H1 (cell line): ENCODE results near the gene GABBR1. TPM values are rescaled to one million over a fixed set of nuclear protein-coding genes. Genes with fewer than 3 reads are reported as not detected.

Experiments
- CBX8 ChIP-seq: fragments of 300-800, 300-1000 bp; sonication (generic); IDR thresholded peaks from 2 replicates; pipeline ENCODE4 v1.7.1; 2016; ENCODE audit warnings: low read depth, low read length, borderline replicate concordance
- EP300 ChIP-seq, 2 experiments: IDR thresholded peaks; 1 replicate in 1 of 2; 2 replicates in 1 of 2; pipeline ENCODE4 v1.6.1; 2011 to 2012; ENCODE audit warnings: low read depth in 2 of 2, low read length in 2 of 2, mild to moderate bottlenecking in 2 of 2, borderline replicate concordance in 1 of 2, inconsistent platforms in 1 of 2, moderate library complexity in 1 of 2
- POLR2A ChIP-seq, 2 experiments: IDR thresholded peaks; 1 replicate in 1 of 2; 2 replicates in 1 of 2; pipeline ENCODE4 v1.6.1; 2011; ENCODE audit warnings: low read depth in 2 of 2, low read length in 2 of 2, mild to moderate bottlenecking in 2 of 2; ENCODE audit errors: control extremely low read depth in 1 of 2
- POLR2AphosphoS5 ChIP-seq: IDR thresholded peaks from 2 replicates; pipeline ENCODE4 v1.6.1; 2011; ENCODE audit warnings: low read depth, low read length
- POU5F1 ChIP-seq: IDR thresholded peaks from 2 replicates; pipeline ENCODE4 v1.6.1; 2011; ENCODE audit warnings: low read depth, mild to moderate bottlenecking, low read length, moderate library complexity
- RXRA ChIP-seq: IDR thresholded peaks from 2 replicates; pipeline ENCODE4 v1.6.1; 2011; ENCODE audit warnings: low read depth, mild to moderate bottlenecking, low read length, moderate library complexity; ENCODE audit not compliant: insufficient read depth
- SRF ChIP-seq: IDR thresholded peaks from 2 replicates; pipeline ENCODE4 v1.6.1; 2011; ENCODE audit warnings: mild to moderate bottlenecking, low read depth, low read length, moderate library complexity
- TBP ChIP-seq: IDR thresholded peaks from 2 replicates; pipeline ENCODE4 v1.6.1; 2011; ENCODE audit warnings: low read depth, low read length, improper control_type of control experiment
- polyA plus RNA-seq, 7 experiments: library from polyadenylated mRNA; depleted of rRNA in 3 of 7; stranded (reverse) in 5 of 7; unstranded in 2 of 7; fragments of >200 nt in 5 of 7; fragments of 200-250 nt in 2 of 7; gene quantifications; 1 replicate in 5 of 7; 2 replicates in 1 of 7; 4 replicates in 1 of 7; pipeline versions ENCODE4 v1.2.1 to v1.2.3, GENCODE V29; 2011 to 2013; ENCODE audit warnings: missing spikeins in 2 of 7, mixed read lengths in 2 of 7
- total RNA-seq: library from RNA; stranded (reverse); fragmentation: NEBNext Ultra II Directional; extraction: Animal tissue kit (Norgen Biotek cat#: 25700); gene quantifications from 2 replicates; pipeline ENCODE4 v1.2.1, GENCODE V29; 2021

Gene GABBR1
- total and polyA plus RNA-seq, 2 of the 8 experiments (the other 6 are each of a cell fraction or from before 2014, with no cell fraction given), result 75.9 to 78.3 TPM

- TF ChIP-seq CBX8 (no peak), EP300 (IDR thresholded peaks at IDR 0.05; ENCODE audit: borderline replicate concordance in 1 of 2, low read depth in 2 of 2, low read length in 2 of 2) (no peak), POU5F1 (no peak), TBP (no peak), RXRA (no peak), POLR2AphosphoS5 (no peak), SRF (no peak), POLR2A (IDR thresholded peaks at IDR 0.05; ENCODE audit: control extremely low read depth in 1 of 2, low read depth in 2 of 2, low read length in 2 of 2) (no peak)
Measured at GRCh38 chr6:29563435-29563965, 69.5 kb downstream of the GABBR1 start (continued).
